Small intestine (tissue), 7 donors: Measurements from ENCODE around the gene NIT2. TPM values are rescaled to one million over a fixed set of nuclear protein-coding genes. Genes with fewer than 3 reads are reported as not detected.

Experiments
- DNase-seq, 2 donors: peaks; one replicate each; pipeline versions ENCODE4 v3.0.0 to v3.0.0-alpha.2; 2013
- FAIRE-seq: peaks from 2 replicates; lab custom pipeline; 2012; peaks lifted over from hg19 to GRCh38; lab: Jason Lieb, UNC
- H3K27ac ChIP-seq, 3 donors: one replicate each; pipeline ENCODE4 v1.5.1; 2013; ENCODE audit warnings: low read length in 2 of 3, mild to moderate bottlenecking in 2 of 3, control low read depth in 1 of 3, inconsistent platforms in 1 of 3, low read depth in 1 of 3, moderate library complexity in 1 of 3
- H3K27me3 ChIP-seq, 3 donors: one replicate each; pipeline ENCODE4 v1.6.1; 2013; ENCODE audit warnings: low read length in 3 of 3, inconsistent platforms in 1 of 3; ENCODE audit not compliant: control insufficient read depth in 3 of 3, insufficient read depth in 3 of 3
- H3K36me3 ChIP-seq, 3 donors: one replicate each; pipeline ENCODE4 v1.6.1; 2013; ENCODE audit warnings: low read length in 3 of 3, inconsistent platforms in 1 of 3, low read depth in 1 of 3, mild to moderate bottlenecking in 1 of 3, moderate library complexity in 1 of 3; ENCODE audit not compliant: control insufficient read depth in 3 of 3, insufficient read depth in 2 of 3
- H3K4me1 ChIP-seq, 3 donors: one replicate each; pipeline ENCODE4 v1.6.1; 2013; ENCODE audit warnings: low read length in 2 of 3, inconsistent platforms in 1 of 3, low read depth in 1 of 3, mild to moderate bottlenecking in 1 of 3, moderate library complexity in 1 of 3; ENCODE audit not compliant: control insufficient read depth in 3 of 3, insufficient read depth in 2 of 3
- H3K4me3 ChIP-seq, 3 donors: one replicate each; pipeline ENCODE4 v1.5.1; 2013; ENCODE audit warnings: low read length in 3 of 3, control low read depth in 1 of 3, inconsistent platforms in 1 of 3, low read depth in 1 of 3, mild to moderate bottlenecking in 1 of 3, moderate library complexity in 1 of 3
- H3K9me3 ChIP-seq, 2 donors: one replicate each; pipeline ENCODE4 v1.6.1; 2013; ENCODE audit warnings: low read depth in 1 of 2, low read length in 1 of 2; ENCODE audit not compliant: control insufficient read depth in 2 of 2, insufficient read depth in 1 of 2
- WGBS, 3 donors: extraction: QIAGEN DNeasy Blood & Tissue Kit; methylation state at CpG; one replicate each; pipeline ENCODE4 v1.1.7; 2013; 5-methylcytosine and 5-hydroxymethylcytosine counted together
- polyA plus RNA-seq, 4 donors: library from polyadenylated mRNA; stranded (reverse) in 3 of 4; unstranded in 1 of 4; fragments of 200-250 nt in 3 of 4; fragments of 120-200 nt in 1 of 4; gene quantifications; one replicate each; pipeline versions ENCODE4 v1.2.1 to v1.2.3, GENCODE V29; 2013
- donor health status: healthy with polysubstance abuse.
- donor health status: control.
- donor health status: control.
- donor health status: Bipolar disorder and iron deficiency.
- donor health status: healthy.

Gene NIT2
- polyA plus RNA-seq, 4 donors, result 7.0 to 102 (median 16.1) TPM

GRCh38 chr3:100400780-100401673 lies 66.5 kb downstream of the NIT2 start, which contains the start of the genes LNP1 and TOMM70:
Gene LNP1 (plus strand): TSS chr3:100401539. CDS start chr3:100429730, 28,191 bp downstream.
Gene TOMM70 (minus strand): TSS chr3:100401089. CDS start chr3:100400949, 140 bp downstream.
- 0% methylated on average over 50 to 64 of the region's 64 CpGs for WGBS, 3 donors
- Histone ChIP-seq H3K4me3 (peak within 1 kb of the TSS; percentile 85 to 97 (median 90)), H3K4me1 (peaks cover 0 to 16% (median 7%) of the 10 kb centered on the region in 3 donors), H3K27ac (peak within 1 kb of the TSS; percentile 85 to 98 (median 96)), H3K27me3 (no peaks in the 10 kb centered on the region), H3K9me3 (no peaks in the 10 kb centered on the region), H3K36me3 (no peaks in the 10 kb centered on the region)
- peak; percentile 98 to 99 for DNase-seq
- FAIRE-seq, result no peak

DNA sequence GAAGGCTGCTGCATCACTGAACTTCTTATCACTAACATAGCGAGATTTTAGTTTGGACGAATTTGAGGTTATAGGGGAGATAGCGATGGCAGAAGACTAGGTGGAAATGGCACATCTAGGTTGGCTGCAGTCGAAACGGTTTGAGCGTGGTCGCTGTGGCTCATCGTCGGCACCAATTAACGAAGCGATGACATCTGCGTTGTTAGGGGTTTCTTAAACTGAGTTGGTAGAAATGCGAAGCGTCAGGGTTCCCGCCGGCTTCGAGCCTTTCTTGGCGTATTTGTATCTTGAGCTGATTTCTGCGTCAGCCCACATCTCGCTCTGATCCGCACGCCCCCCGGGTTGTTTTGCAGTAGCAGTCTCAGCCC lies 67.1 kb downstream of the NIT2 start:
- H3K4me3 ChIP-seq, result peak overlapping the region; percentile 85 to 97 (median 90)
- H3K27me3 ChIP-seq, result no peaks in the 10 kb centered on the region
- DNase-seq, result no peak
- peaks cover 0 to 16% (median 2%) of the 10 kb centered on the region in 3 donors for H3K4me1 ChIP-seq
- WGBS, 3 donors, result 0% methylated on average over 23 of the region's 23 CpGs
- no peaks in the 10 kb centered on the region for H3K9me3 ChIP-seq
- peak overlapping the region; percentile 60 to 98 (median 96) for H3K27ac ChIP-seq
- no peaks in the 10 kb centered on the region for H3K36me3 ChIP-seq
- FAIRE-seq, result no peak

DNA sequence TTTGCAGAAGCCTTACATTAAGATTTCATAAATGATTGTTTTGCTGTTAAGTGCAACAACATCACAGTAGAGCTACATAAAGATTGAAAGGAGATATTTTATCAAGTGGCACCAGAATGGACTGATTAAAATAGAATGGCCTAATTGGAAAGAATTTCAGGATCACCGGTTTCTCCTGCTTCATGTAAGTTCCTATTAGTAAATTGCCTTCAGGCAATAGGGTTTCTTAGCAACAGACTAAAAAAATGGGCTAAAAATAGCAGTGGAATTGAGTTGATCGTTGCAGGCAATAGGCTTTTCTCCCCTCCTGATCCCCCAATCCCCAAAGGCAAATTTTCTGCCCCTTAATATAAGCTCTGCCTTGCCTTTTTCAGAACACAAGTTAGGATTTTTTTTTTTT lies 67.7 kb downstream of the NIT2 start:
- Histone ChIP-seq H3K4me3 (peak overlapping the region in 2 of 3 donors; percentile 85 to 90), H3K36me3 (no peaks in the 10 kb centered on the region), H3K4me1 (peaks cover 0 to 16% (median 2%) of the 10 kb centered on the region in 3 donors), H3K9me3 (no peaks in the 10 kb centered on the region), H3K27ac (peak overlapping the region in 1 of 3 donors; percentile 96), H3K27me3 (no peaks in the 10 kb centered on the region)
- no peak for FAIRE-seq
- DNase-seq, result peak in 1 of 2 donors; percentile 25
- 4 to 5% (median 4%) methylated on average over 2 of the region's 2 CpGs for WGBS, 3 donors

GRCh38 chr3:100402891-100403290 lies 68.3 kb downstream of the NIT2 start:
- FAIRE-seq (no peak), DNase-seq (no peak)
- Histone ChIP-seq H3K27me3 (no peaks in the 10 kb centered on the region), H3K36me3 (no peaks in the 10 kb centered on the region), H3K9me3 (no peaks in the 10 kb centered on the region), H3K27ac (no peak overlapping the region), H3K4me3 (peak overlapping the region in 1 of 3 donors; percentile 90), H3K4me1 (peaks cover 0 to 16% (median 2%) of the 10 kb centered on the region in 3 donors)
- WGBS, 3 donors, result 39 to 58% (median 48%) methylated on average over 2 of the region's 2 CpGs

DNA sequence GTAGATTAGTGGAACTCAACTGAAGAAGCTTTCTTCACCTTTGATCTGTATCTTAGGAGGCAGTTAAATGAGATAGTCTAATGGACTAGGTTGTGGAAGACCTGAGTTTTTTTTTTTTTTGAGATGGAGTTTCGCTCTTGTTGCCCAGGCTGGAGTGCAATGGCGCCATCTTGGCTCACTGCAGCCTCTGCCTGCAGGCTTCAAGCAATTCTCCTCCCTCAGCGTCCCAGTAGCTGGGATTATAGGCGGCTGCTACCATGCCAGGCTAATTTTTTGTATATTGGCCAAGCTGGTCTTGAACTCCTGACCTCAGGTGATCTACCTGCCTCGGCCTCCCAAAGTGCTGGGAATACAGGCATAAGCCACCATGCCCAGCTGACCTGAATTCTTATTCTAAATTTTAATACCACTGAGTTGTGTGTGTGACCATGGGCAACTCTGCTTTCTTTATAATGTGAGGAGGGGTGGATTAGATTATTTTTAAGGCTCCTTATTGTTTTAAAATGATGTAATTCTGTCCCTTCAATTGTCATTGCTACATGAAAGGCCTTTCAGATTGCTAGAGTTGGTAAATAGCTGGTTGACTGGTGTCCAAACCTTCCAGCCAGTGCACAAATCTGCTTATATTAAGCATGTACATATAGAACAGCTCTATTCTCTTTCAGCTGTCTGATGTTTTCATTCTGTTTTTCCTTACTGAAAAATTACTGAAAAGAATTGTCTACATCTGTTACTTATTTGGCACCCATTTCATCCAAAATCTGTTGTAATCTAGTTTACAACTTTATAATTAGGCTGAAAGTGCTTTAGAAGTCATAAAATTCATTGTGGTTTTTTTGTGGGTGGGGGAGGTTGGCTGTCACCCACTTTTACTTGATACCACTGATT lies 69.0 kb downstream of the NIT2 start:
- H3K4me3 ChIP-seq, result peak overlapping the region in 1 of 3 donors; percentile 90
- DNase-seq (no peak), FAIRE-seq (no peak)
- no peak overlapping the region for H3K27ac ChIP-seq
- peaks cover 0 to 7% of the 10 kb centered on the region in 2 donors for H3K9me3 ChIP-seq
- H3K27me3 ChIP-seq, result no peaks in the 10 kb centered on the region
- H3K4me1 ChIP-seq, result peaks cover 0 to 16% (median 2%) of the 10 kb centered on the region in 3 donors
- H3K36me3 ChIP-seq, result peaks cover 0 to 6% (median 0%) of the 10 kb centered on the region in 3 donors
- 60 to 80% (median 79%) methylated on average over 5 of the region's 5 CpGs for WGBS, 3 donors

DNA sequence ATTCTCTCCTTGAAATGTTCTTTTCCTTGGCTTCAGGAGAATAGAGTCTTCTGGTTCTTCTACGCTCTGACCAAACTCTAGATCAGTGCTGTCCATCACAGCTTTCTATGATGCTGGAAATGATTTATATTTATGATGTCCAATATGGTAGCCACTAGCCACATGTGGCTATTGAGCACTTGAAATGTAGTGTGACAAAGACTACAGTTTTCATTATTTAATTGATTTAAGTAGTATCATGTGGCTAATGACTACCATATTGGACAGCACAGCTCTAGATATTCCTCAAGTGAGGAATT lies 69.6 kb downstream of the NIT2 start:
- no peak for FAIRE-seq
- 97 to 100% (median 98%) methylated on average over 1 of the region's 1 CpG for WGBS, 3 donors
- no peak for DNase-seq

GRCh38 chr3:100407164-100407563 lies 72.6 kb downstream of the NIT2 start:
- H3K4me3 ChIP-seq, result no peak overlapping the region
- peaks cover 0 to 22% of the 10 kb centered on the region in 2 donors for H3K9me3 ChIP-seq
- FAIRE-seq (no peak), DNase-seq (no peak)
- 74 to 94% (median 75%) methylated on average over 2 of the region's 2 CpGs for WGBS, 3 donors
- no peak overlapping the region for H3K27ac ChIP-seq
- peaks cover 0 to 9% (median 0%) of the 10 kb centered on the region in 3 donors for H3K4me1 ChIP-seq
- H3K27me3 ChIP-seq, result no peaks in the 10 kb centered on the region
- H3K36me3 ChIP-seq, result peaks cover 0 to 9% (median 0%) of the 10 kb centered on the region in 3 donors

More for the DNA sequence above, 69.6 kb downstream of the NIT2 start:
- H3K36me3 ChIP-seq, result peaks cover 0 to 7% (median 0%) of the 10 kb centered on the region in 3 donors
- H3K9me3 ChIP-seq, result peaks cover 0 to 11% of the 10 kb centered on the region in 2 donors
- H3K27me3 ChIP-seq, result no peaks in the 10 kb centered on the region
- H3K4me3 ChIP-seq, result no peak overlapping the region
- H3K4me1 ChIP-seq, result peaks cover 0 to 16% (median 2%) of the 10 kb centered on the region in 3 donors
- H3K27ac ChIP-seq, result no peak overlapping the region
